A673 (cell line): ENCODE results near the gene DENND1A. TPM values are rescaled to one million over a fixed set of nuclear protein-coding genes. Genes with fewer than 3 reads are reported as not detected.

Experiments
- BruUV-seq: library from RNA; stranded (reverse); fragments of 400-500 nt; replicated peaks from 2 replicates; lab custom pipeline; 2021; lab: Mats Ljungman, UMichigan
- CTCF ChIA-PET: fragments of 300-600 bp; sonication (Branson Sonifier 250); formaldehyde crosslinking; loops from one replicate; lab custom pipeline; 2022; ENCODE audit warnings: antibody characterized with exemption; lab: Charles Lee
- POLR2A ChIA-PET: fragments of 300-600 bp; sonication (Branson Sonifier 250); formaldehyde crosslinking; loops from one replicate; lab custom pipeline; 2022; ENCODE audit warnings: antibody characterized with exemption; ENCODE audit not compliant: low non-redundant PET; lab: Charles Lee
- DNase-seq: peaks from one replicate; pipeline ENCODE4 v3.0.0-alpha.2; 2015; ENCODE audit warnings: low spot score
- H3K27ac ChIP-seq: fragments of 200-600 bp; sonication (generic); 2 replicates; pipeline ENCODE4 v1.5.1; 2016; ENCODE audit warnings: mixed run types, low read depth, mild to moderate bottlenecking, mixed read lengths, antibody characterized with exemption, low read length; ENCODE audit not compliant: poor library complexity, severe bottlenecking
- H3K27me3 ChIP-seq: fragments of 200-600 bp; sonication (generic); replicated peaks from 2 replicates; pipeline ENCODE4 v1.6.1; 2017; ENCODE audit warnings: mixed run types, low read depth, mild to moderate bottlenecking, mixed read lengths, antibody characterized with exemption, low read length; ENCODE audit not compliant: insufficient read depth, poor library complexity
- H3K36me3 ChIP-seq: fragments of 200-600 bp; sonication (generic); 2 replicates; pipeline ENCODE4 v1.6.1; 2016; ENCODE audit warnings: mixed run types, mild to moderate bottlenecking, mixed read lengths, antibody characterized with exemption, low read length; ENCODE audit not compliant: insufficient read depth, poor library complexity, severe bottlenecking
- H3K4me1 ChIP-seq: fragments of 200-600 bp; sonication (generic); 2 replicates; pipeline ENCODE4 v1.6.1; 2017; ENCODE audit warnings: mixed run types, mild to moderate bottlenecking, mixed read lengths, antibody characterized with exemption, low read length; ENCODE audit not compliant: insufficient read depth, poor library complexity, severe bottlenecking
- H3K4me3 ChIP-seq: fragments of 200-600 bp; sonication (generic); 2 replicates; pipeline ENCODE4 v1.5.1; 2016; ENCODE audit warnings: low read depth, mixed run types, mild to moderate bottlenecking, mixed read lengths, low read length; ENCODE audit not compliant: poor library complexity, severe bottlenecking
- H3K9me3 ChIP-seq: fragments of 200-600 bp; sonication (generic); 2 replicates; pipeline ENCODE4 v1.6.1; 2016; ENCODE audit warnings: mixed run types, low read depth, mild to moderate bottlenecking, mixed read lengths, antibody characterized with exemption, low read length; ENCODE audit not compliant: poor library complexity, severe bottlenecking
- EZH2 ChIP-seq: fragments of 200-600 bp; sonication (generic); IDR thresholded peaks from 2 replicates; pipeline ENCODE4 v1.6.1; 2017; ENCODE audit warnings: borderline replicate concordance, low read depth, mild to moderate bottlenecking, mixed read lengths, antibody characterized with exemption, low read length; ENCODE audit not compliant: poor library complexity, severe bottlenecking
- intact Hi-C: fragments of 100-400 bp; cut with micrococcal nuclease; formaldehyde crosslinking; loops from one replicate; pipeline ENCODE4 v1.10.0; 2022; ENCODE audit not compliant: unreplicated experiment
- total RNA-seq: library from RNA; stranded (reverse); gene quantifications from 2 replicates; pipeline ENCODE4 v1.2.3, GENCODE V29; 2021
- TF ChIP-seq, protein P1 (sequence below): fragments of 300-800, 200-600 bp; sonication (generic); conservative IDR thresholded peaks from 2 replicates; pipeline ENCODE4 v1.5.1; 2017; ENCODE audit warnings: low read depth, mild to moderate bottlenecking, antibody characterized with exemption, low read length, moderate library complexity, mixed read lengths

DENND1A gene
- total RNA-seq, 1 experiment from 2014 or later: 12.0 TPM

- no peak for DNase-seq
- CTCF ChIA-PET: no interaction called here
- BruUV-seq: no TSS peak
- no peaks in the 10 kb centered on the region for H3K36me3 ChIP-seq
- TF ChIP-seq, protein P1, sequence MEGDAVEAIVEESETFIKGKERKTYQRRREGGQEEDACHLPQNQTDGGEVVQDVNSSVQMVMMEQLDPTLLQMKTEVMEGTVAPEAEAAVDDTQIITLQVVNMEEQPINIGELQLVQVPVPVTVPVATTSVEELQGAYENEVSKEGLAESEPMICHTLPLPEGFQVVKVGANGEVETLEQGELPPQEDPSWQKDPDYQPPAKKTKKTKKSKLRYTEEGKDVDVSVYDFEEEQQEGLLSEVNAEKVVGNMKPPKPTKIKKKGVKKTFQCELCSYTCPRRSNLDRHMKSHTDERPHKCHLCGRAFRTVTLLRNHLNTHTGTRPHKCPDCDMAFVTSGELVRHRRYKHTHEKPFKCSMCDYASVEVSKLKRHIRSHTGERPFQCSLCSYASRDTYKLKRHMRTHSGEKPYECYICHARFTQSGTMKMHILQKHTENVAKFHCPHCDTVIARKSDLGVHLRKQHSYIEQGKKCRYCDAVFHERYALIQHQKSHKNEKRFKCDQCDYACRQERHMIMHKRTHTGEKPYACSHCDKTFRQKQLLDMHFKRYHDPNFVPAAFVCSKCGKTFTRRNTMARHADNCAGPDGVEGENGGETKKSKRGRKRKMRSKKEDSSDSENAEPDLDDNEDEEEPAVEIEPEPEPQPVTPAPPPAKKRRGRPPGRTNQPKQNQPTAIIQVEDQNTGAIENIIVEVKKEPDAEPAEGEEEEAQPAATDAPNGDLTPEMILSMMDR: no peak
- TF ChIP-seq EZH2: no peak
- intact Hi-C loops: no loop called here
- no peaks in the 10 kb centered on the region for H3K9me3 ChIP-seq
- no peak overlapping the region for H3K4me3 ChIP-seq
- H3K27ac ChIP-seq: no peak overlapping the region
- no peaks in the 10 kb centered on the region for H3K4me1 ChIP-seq
- no peaks in the 10 kb centered on the region for H3K27me3 ChIP-seq
- POLR2A ChIA-PET: interaction anchor here (0.7 kb wide), 1 partner anchor 25 kb away, joined by 3 read pairs; no protein-coding TSS in a partner anchor
These were observed 165.9 kb downstream of the DENND1A start for GRCh38 chr9:123763910-123764588.

- CTCF ChIA-PET: no interaction called here
- no TSS peak for BruUV-seq
- Histone ChIP-seq H3K27me3 (no peaks in the 10 kb centered on the region), H3K36me3 (no peaks in the 10 kb centered on the region), H3K4me3 (no peak overlapping the region), H3K27ac (no peak overlapping the region), H3K9me3 (no peaks in the 10 kb centered on the region), H3K4me1 (no peaks in the 10 kb centered on the region)
- TF ChIP-seq EZH2: no peak
- TF ChIP-seq, protein P1: no peak
- intact Hi-C loops: no loop called here
- POLR2A ChIA-PET: interaction anchor here (0.6 kb wide), 1 partner anchor 20 kb away, joined by 3 read pairs; no protein-coding TSS in a partner anchor
- DNase-seq: no peak
These were observed 167.9 kb downstream of the DENND1A start for GRCh38 chr9:123761905-123762605.

- Histone ChIP-seq H3K27ac (no peak overlapping the region), H3K27me3 (no peaks in the 10 kb centered on the region), H3K4me1 (no peaks in the 10 kb centered on the region), H3K36me3 (no peaks in the 10 kb centered on the region), H3K4me3 (no peak overlapping the region), H3K9me3 (no peaks in the 10 kb centered on the region)
- ChIA-PET POLR2A (no interaction called here), CTCF (interaction anchor here (0.7 kb wide), 1 partner anchor 543 kb away, joined by 9 read pairs; no protein-coding TSS in a partner anchor)
- BruUV-seq: no TSS peak
- intact Hi-C loops: no loop called here
- TF ChIP-seq EZH2: no peak
- TF ChIP-seq, protein P1: no peak
- no peak for DNase-seq
These were observed 172.0 kb downstream of the DENND1A start for GRCh38 chr9:123757960-123758359.
